CD4-positive, alpha-beta T cell treated with Interleukin-21 for 1 hour (primary cell): Measurements from ENCODE around the gene ARHGAP21.

ENCODE experiments used
- DNase-seq: peaks from one replicate; pipeline ENCODE4 v3.0.0-alpha.2; 2020

ARHGAP21 gene

GRCh38 chr10:24722131-24722675, 1.5 kb downstream of the ARHGAP21 start:
- DNase-seq = no peak

- DNase-seq = no peak
These were observed 2.2 kb downstream of the ARHGAP21 start for GRCh38 chr10:24721229-24722106.

GRCh38 chr10:24720096-24720495, 3.6 kb downstream of the ARHGAP21 start:
- DNase-seq = no peak

- no peak for DNase-seq
These were observed 5.4 kb downstream of the ARHGAP21 start for GRCh38 chr10:24718031-24718855.

GRCh38 chr10:24716295-24716694, 7.4 kb downstream of the ARHGAP21 start:
- no peak for DNase-seq

GRCh38 chr10:24715246-24715769, 8.4 kb downstream of the ARHGAP21 start:
- DNase-seq = no peak

- DNase-seq = no peak
These were observed 10.6 kb downstream of the ARHGAP21 start for GRCh38 chr10:24713086-24713485.

- no peak for DNase-seq
These were observed 12.2 kb downstream of the ARHGAP21 start for GRCh38 chr10:24711465-24711864.

GRCh38 chr10:24708081-24708480, 15.6 kb downstream of the ARHGAP21 start:
- DNase-seq = no peak

GRCh38 chr10:24707445-24707844, 16.2 kb downstream of the ARHGAP21 start:
- DNase-seq = no peak

GRCh38 chr10:24706479-24707118, 17.1 kb downstream of the ARHGAP21 start:
- DNase-seq = peak; percentile 14

GRCh38 chr10:24703700-24704099, 20.0 kb downstream of the ARHGAP21 start:
- no peak for DNase-seq

GRCh38 chr10:24701447-24701846, 22.2 kb downstream of the ARHGAP21 start:
- no peak for DNase-seq

- no peak for DNase-seq
These were observed 22.7 kb downstream of the ARHGAP21 start for GRCh38 chr10:24700948-24701347.

- DNase-seq = no peak
These were observed 25.4 kb downstream of the ARHGAP21 start for GRCh38 chr10:24698270-24698669.

GRCh38 chr10:24697080-24697479, 26.6 kb downstream of the ARHGAP21 start:
- DNase-seq = no peak

- no peak for DNase-seq
These were observed 28.2 kb downstream of the ARHGAP21 start for GRCh38 chr10:24695452-24695851.

- no peak for DNase-seq
These were observed 29.6 kb downstream of the ARHGAP21 start for GRCh38 chr10:24694086-24694485.

- no peak for DNase-seq
These were observed 32.6 kb downstream of the ARHGAP21 start for GRCh38 chr10:24690961-24691512.

GRCh38 chr10:24685958-24686540, 37.6 kb downstream of the ARHGAP21 start:
- DNase-seq = no peak

- no peak for DNase-seq
These were observed 40.1 kb downstream of the ARHGAP21 start for GRCh38 chr10:24683554-24683953.

GRCh38 chr10:24681572-24682088, 42.1 kb downstream of the ARHGAP21 start:
- no peak for DNase-seq
